GM23248 (cell line): ENCODE results near the gene RNF166.

Experiments used
- EZH2 ChIP-seq: fragments of 200-600 bp; sonication (generic); IDR thresholded peaks from 2 replicates; pipeline ENCODE4 v1.6.1; 2018; ENCODE audit warnings: antibody characterized with exemption, mild to moderate bottlenecking; ENCODE audit not compliant: insufficient read depth, poor library complexity, severe bottlenecking
- EZH2phosphoT487 ChIP-seq: fragments of 200-600 bp; sonication (generic); IDR thresholded peaks from 2 replicates; pipeline ENCODE4 v1.6.1; 2018; ENCODE audit warnings: antibody characterized with exemption, moderate library complexity, mild to moderate bottlenecking, low read depth; ENCODE audit not compliant: insufficient read depth

DNA sequence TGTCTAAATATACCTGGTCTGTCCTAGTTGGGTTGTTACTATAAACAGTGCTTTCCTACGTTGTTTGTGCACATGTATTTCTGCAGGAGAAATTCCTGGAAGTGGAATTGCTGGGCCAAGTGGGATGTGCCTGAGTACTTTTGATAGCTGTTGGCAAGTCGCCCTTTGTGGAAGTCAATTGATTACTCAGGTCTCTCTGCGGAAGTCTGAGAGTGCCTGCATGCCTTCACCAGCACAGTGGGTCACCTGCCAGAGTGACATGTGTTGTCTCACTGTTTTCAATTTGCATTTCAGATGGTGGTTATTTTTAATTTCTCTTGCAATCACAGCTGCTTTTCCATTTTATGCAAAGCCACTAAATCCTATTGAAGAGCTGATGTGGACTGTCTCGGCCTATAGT is 41.1 kb downstream of the RNF166 start:
- TF ChIP-seq EZH2 (no peak), EZH2phosphoT487 (no peak)
